Activated B cell treated with CpG ODN at 0.5 μM for 24 hours (primary cell): ENCODE measurements around the gene RCE1. TPM values are rescaled to one million over a fixed set of nuclear protein-coding genes. Genes with fewer than 3 reads are reported as not detected.

Experiments used
- ATAC-seq: fragments of 200-7000 bp; cut with Tn5 transposase; one replicate; pipeline ENCODE4 v1.10.0; 2021; ENCODE audit warnings: low read depth, mild to moderate bottlenecking, moderate library complexity
- CTCF ChIA-PET: fragments of 350-600 bp; sonication (Branson Sonifier 250); formaldehyde crosslinking; loops from one replicate; lab custom pipeline; 2021; ENCODE audit warnings: antibody characterized with exemption; lab: Charles Lee
- POLR2A ChIA-PET: fragments of 350-600 bp; sonication (Branson Sonifier 250); formaldehyde crosslinking; loops from one replicate; lab custom pipeline; 2021; ENCODE audit warnings: antibody characterized with exemption; lab: Charles Lee
- DNase-seq: peaks from one replicate; pipeline ENCODE4 v3.0.0; 2022
- H3K27ac Mint-ChIP-seq: one replicate; pipeline ENCODE4 v1.8.0; 2020; ENCODE audit warnings: mixed read lengths
- H3K27me3 Mint-ChIP-seq: one replicate; pipeline ENCODE4 v1.8.0; 2021; ENCODE audit warnings: mixed read lengths
- H3K36me3 Mint-ChIP-seq: one replicate; pipeline ENCODE4 v1.8.0; 2021; ENCODE audit warnings: low read depth, mixed read lengths
- H3K4me1 Mint-ChIP-seq: one replicate; pipeline ENCODE4 v1.8.0; 2021; ENCODE audit warnings: mixed read lengths
- H3K4me3 Mint-ChIP-seq: one replicate; pipeline ENCODE4 v1.8.0; 2020; ENCODE audit warnings: mild to moderate bottlenecking, mixed read lengths
- H3K9me3 Mint-ChIP-seq: one replicate; pipeline ENCODE4 v1.8.0; 2020; ENCODE audit warnings: mixed read lengths
- intact Hi-C: fragments of 100-400 bp; cut with micrococcal nuclease; formaldehyde crosslinking; loops from one replicate; pipeline ENCODE4 v1.15.1; 2024
- total RNA-seq: library from RNA; stranded (reverse); gene quantifications from 2 replicates; pipeline ENCODE4 v1.2.3, GENCODE V29; 2022
- TF ChIP-seq, protein P1 (sequence below): fragments of 200-600 bp; IDR thresholded peaks from one replicate; pipeline ENCODE4 v1.8.0; 2022; ENCODE audit warnings: antibody characterized with exemption, mild to moderate bottlenecking

The RCE1 gene
- total RNA-seq, 1 donor from 2014 or later, result 21.4 TPM

DNA sequence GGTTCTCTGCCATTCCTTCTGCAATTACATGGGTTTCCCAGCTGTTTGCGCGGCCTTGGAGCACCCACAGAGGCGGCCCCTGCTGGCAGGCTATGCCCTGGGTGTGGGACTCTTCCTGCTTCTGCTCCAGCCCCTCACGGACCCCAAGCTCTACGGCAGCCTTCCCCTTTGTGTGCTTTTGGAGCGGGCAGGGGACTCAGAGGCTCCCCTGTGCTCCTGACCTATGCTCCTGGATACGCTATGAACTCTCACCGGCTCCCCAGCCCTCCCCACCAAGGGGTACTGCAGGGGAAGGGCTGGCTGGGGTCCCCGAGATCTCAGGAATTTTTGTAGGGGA is 2.6 kb downstream of the RCE1 start:
- no peak overlapping the region for H3K27ac Mint-ChIP-seq
- CTCF ChIA-PET, result no interaction called here
- DNase-seq, result no peak

DNA sequence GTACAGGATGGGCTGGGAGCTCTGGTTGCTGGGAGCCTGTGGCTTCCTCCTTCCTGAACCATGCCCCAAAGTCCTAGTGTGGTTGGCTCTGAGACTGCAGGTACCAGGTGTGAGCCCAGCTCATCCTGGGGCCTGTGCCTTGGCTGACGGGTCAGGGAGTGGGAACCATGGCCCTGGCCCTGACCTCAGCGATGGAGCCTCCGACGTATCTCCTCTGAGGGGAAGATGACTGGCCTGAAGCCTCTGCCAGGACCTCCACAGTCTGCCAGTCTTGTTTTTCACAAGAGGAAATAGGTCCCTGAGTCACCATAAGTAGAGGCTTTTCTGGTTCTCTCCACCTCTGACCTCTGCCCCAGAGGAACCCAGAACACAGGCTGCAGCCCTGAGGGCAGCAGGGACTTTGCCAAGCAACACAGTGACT is 3.4 kb downstream of the RCE1 start:
- TF ChIP-seq, protein P1, sequence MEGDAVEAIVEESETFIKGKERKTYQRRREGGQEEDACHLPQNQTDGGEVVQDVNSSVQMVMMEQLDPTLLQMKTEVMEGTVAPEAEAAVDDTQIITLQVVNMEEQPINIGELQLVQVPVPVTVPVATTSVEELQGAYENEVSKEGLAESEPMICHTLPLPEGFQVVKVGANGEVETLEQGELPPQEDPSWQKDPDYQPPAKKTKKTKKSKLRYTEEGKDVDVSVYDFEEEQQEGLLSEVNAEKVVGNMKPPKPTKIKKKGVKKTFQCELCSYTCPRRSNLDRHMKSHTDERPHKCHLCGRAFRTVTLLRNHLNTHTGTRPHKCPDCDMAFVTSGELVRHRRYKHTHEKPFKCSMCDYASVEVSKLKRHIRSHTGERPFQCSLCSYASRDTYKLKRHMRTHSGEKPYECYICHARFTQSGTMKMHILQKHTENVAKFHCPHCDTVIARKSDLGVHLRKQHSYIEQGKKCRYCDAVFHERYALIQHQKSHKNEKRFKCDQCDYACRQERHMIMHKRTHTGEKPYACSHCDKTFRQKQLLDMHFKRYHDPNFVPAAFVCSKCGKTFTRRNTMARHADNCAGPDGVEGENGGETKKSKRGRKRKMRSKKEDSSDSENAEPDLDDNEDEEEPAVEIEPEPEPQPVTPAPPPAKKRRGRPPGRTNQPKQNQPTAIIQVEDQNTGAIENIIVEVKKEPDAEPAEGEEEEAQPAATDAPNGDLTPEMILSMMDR, result no peak
- intact Hi-C loops, result loop anchor here (10.0 kb wide), 1 partner anchor 302 kb away; the partner anchor contains the start of genes ACTN3 and ZDHHC24
- no peak overlapping the region for H3K4me3 Mint-ChIP-seq
- H3K9me3 Mint-ChIP-seq, result no peaks in the 10 kb centered on the region
- no peak overlapping the region for H3K27ac Mint-ChIP-seq
- DNase-seq (peak; percentile 9), ATAC-seq (no peak)
- H3K4me1 Mint-ChIP-seq, result peaks cover 23% of the 10 kb centered on the region
- CTCF ChIA-PET, result no interaction called here
- POLR2A ChIA-PET, result interaction anchor here (7.4 kb wide), 1 partner anchor 7 kb away, joined by 123 read pairs; no protein-coding TSS in a partner anchor
- no peaks in the 10 kb centered on the region for H3K27me3 Mint-ChIP-seq
- H3K36me3 Mint-ChIP-seq, result peaks cover 20% of the 10 kb centered on the region

More for the DNA sequence above, 2.6 kb downstream of the RCE1 start:
- Mint-ChIP-seq H3K9me3 (no peaks in the 10 kb centered on the region), H3K36me3 (peaks cover 23% of the 10 kb centered on the region), H3K4me1 (peaks cover 27% of the 10 kb centered on the region), H3K4me3 (no peak overlapping the region), H3K27me3 (no peaks in the 10 kb centered on the region)
- POLR2A ChIA-PET, result interaction anchor here (0.6 to 7.4 kb wide), 2 partner anchors 8 to 354 kb away, joined by 5 to 123 read pairs; no protein-coding TSS in a partner anchor
- TF ChIP-seq, protein P1, result no peak
- no peak for ATAC-seq
- intact Hi-C loops, result loop anchor here (10.0 kb wide), 1 partner anchor 301 kb away; the partner anchor contains the start of genes ACTN3 and ZDHHC24

DNA sequence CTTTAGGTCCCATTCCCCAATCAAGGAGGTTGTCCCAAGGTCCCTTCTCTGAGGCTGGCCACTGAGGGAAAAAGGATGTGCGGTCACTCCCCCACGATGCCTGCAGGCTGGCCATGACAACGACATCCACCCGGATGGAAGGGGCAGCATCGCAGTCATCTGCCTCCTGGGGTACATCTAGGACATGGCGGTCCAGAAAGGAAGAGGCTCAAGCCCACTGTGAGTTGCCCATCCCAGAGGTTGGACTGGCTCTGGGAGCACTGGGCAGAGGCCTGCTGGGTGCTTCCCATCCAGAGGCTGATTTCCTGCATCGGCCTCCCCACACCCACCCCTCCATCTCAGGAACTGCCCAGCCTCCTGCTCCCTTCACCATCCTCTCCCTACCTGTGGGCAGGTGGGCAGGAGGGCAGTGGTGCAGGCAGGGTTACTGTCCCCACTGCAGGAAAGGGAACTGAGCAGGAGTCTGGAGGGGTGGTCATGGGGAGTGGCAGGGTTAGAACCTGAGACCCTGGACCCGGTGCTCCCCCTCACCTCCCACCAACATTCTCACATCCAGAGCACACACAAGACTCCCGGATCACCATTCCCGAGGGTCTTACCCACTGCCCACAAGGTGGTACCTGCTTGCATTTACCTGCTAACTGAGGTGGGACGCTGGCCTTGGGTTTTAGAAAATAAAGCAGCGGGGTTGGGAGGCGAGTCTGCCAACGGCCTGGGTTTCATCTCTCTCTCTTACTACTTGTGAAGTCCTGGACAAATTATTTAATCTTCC is 4.4 kb downstream of the RCE1 start:
- no peak overlapping the region for H3K4me3 Mint-ChIP-seq
- no peak for ATAC-seq
- POLR2A ChIA-PET, result no interaction called here

DNA sequence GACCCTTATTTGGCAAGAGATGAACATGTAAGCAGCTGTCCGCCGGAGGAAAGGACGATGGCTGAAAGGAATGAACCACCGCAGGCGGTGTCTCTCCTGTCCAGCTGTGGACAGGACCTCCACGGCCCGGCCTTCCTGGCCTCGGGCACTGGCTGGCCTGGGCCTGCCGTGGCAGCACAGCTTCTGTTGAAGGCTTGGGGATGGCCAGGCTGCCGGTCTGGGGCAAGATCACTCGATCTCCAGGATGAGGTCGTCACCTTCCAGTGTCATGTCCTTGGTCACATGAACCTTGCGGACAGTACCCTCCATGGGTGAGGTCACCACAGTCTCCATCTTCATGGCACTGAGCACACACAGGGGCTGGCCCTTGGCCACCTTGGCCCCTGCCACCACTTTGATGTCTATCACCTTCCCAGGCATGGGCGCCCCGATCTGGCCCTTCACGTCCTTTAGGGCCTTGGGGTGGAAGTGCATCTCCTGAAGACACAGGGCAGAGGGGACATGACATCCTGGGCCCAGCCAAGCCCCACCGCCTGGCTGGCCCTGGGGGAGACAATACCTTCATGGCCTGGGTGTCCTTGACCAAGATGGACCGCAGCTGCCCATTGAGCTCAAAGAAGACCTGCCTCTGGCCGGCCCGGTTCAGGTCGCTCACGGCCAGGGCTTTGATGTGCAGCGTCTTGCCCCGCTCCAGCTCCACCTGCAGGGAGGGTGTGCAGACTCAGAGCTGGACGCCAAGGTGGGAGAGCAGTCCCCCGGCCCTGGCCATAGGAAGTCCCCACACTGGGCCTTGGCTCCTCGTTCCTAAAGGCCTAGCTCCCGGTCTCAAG is 5.6 kb downstream of the RCE1 start:
- Mint-ChIP-seq H3K27ac (no peak overlapping the region), H3K9me3 (no peaks in the 10 kb centered on the region), H3K27me3 (no peaks in the 10 kb centered on the region), H3K4me1 (peaks cover 18% of the 10 kb centered on the region), H3K36me3 (peaks cover 20% of the 10 kb centered on the region), H3K4me3 (no peak overlapping the region)
- CTCF ChIA-PET, result interaction anchor here (1.3 kb wide), 1 partner anchor 153 kb away, joined by 5 read pairs; no protein-coding TSS in a partner anchor
- TF ChIP-seq, protein P1, result no peak
- POLR2A ChIA-PET, result interaction anchor here (0.7 kb wide), 1 partner anchor 235 kb away, joined by 5 read pairs; no protein-coding TSS in a partner anchor
- intact Hi-C loops, result loop anchor here (10.0 kb wide), 1 partner anchor 304 kb away; the partner anchor contains the start of genes ACTN3 and ZDHHC24
- ATAC-seq (no peak), DNase-seq (peak; percentile 14)

More for the DNA sequence above, 4.4 kb downstream of the RCE1 start:
- Mint-ChIP-seq H3K36me3 (peaks cover 20% of the 10 kb centered on the region), H3K4me1 (peaks cover 21% of the 10 kb centered on the region), H3K27me3 (no peaks in the 10 kb centered on the region), H3K27ac (no peak overlapping the region), H3K9me3 (no peaks in the 10 kb centered on the region)
- DNase-seq, result peak; percentile 5
- intact Hi-C loops, result loop anchor here (10.0 kb wide), 1 partner anchor 303 kb away; the partner anchor contains the start of genes ACTN3 and ZDHHC24
- TF ChIP-seq, protein P1, result no peak
- CTCF ChIA-PET, result no interaction called here
